8988T (cell line): Measurements from ENCODE around the gene TMEM60.
"Not testable (repeated sequence)": the region's sequence is repeated elsewhere in the genome, so short reads cannot be mapped to it uniquely, and the experiment has no call there.

Experiments used
- DNase-seq: peaks from one replicate; pipeline ENCODE4 v3.0.0; 2011

The TMEM60 gene

GRCh38 chr7:77808517-77808916, 10.3 kb upstream of the TMEM60 start:
- no peak for DNase-seq

- DNase-seq: no peak
These were observed 8.2 kb upstream of the TMEM60 start for GRCh38 chr7:77806425-77806824.

- no peak for DNase-seq
These were observed 4.5 kb upstream of the TMEM60 start for GRCh38 chr7:77802557-77803405.

GRCh38 chr7:77800730-77801129, 2.5 kb upstream of the TMEM60 start:
- DNase-seq: no peak

GRCh38 chr7:77800158-77800557, 1.9 kb upstream of the TMEM60 start:
- DNase-seq: no peak

- no peak for DNase-seq
These were observed 1.1 kb upstream of the TMEM60 start for GRCh38 chr7:77799078-77799964.

GRCh38 chr7:77797734-77798393, 370 bp downstream of the TMEM60 start:
- no peak for DNase-seq

- DNase-seq: no peak
These were observed 1.3 kb downstream of the TMEM60 start for GRCh38 chr7:77796960-77797359.

GRCh38 chr7:77796109-77796508, 2.1 kb downstream of the TMEM60 start:
- DNase-seq: no peak

- DNase-seq: no peak
These were observed 4.2 kb downstream of the TMEM60 start for GRCh38 chr7:77794000-77794399.

- DNase-seq: no peak
These were observed 6.3 kb downstream of the TMEM60 start for GRCh38 chr7:77791956-77792355.

GRCh38 chr7:77791336-77791735, 6.9 kb downstream of the TMEM60 start:
- no peak for DNase-seq

- DNase-seq: no peak
These were observed 9.8 kb downstream of the TMEM60 start for GRCh38 chr7:77788327-77788902.

GRCh38 chr7:77786741-77787140, 11.5 kb downstream of the TMEM60 start:
- no peak for DNase-seq

GRCh38 chr7:77786018-77786417, 12.2 kb downstream of the TMEM60 start:
- DNase-seq: no peak

- DNase-seq: not testable (repeated sequence)
These were observed 13.8 kb downstream of the TMEM60 start for GRCh38 chr7:77784426-77784825.

GRCh38 chr7:77783545-77783944, 14.7 kb downstream of the TMEM60 start:
- DNase-seq: no peak

- no peak for DNase-seq
These were observed 15.1 kb downstream of the TMEM60 start for GRCh38 chr7:77783111-77783510.

GRCh38 chr7:77782383-77782782, 15.9 kb downstream of the TMEM60 start:
- no peak for DNase-seq

GRCh38 chr7:77778535-77778934, 19.7 kb downstream of the TMEM60 start:
- no peak for DNase-seq

- DNase-seq: no peak
These were observed 26.3 kb downstream of the TMEM60 start for GRCh38 chr7:77771901-77772300.

GRCh38 chr7:77770316-77770715, 27.9 kb downstream of the TMEM60 start:
- no peak for DNase-seq
